ENCODE measurements around the gene PCNX2.
A peak's percentile ranks its signal among the peaks of the same experiment; 100 is the strongest.

PCNX2 gene

DNA sequence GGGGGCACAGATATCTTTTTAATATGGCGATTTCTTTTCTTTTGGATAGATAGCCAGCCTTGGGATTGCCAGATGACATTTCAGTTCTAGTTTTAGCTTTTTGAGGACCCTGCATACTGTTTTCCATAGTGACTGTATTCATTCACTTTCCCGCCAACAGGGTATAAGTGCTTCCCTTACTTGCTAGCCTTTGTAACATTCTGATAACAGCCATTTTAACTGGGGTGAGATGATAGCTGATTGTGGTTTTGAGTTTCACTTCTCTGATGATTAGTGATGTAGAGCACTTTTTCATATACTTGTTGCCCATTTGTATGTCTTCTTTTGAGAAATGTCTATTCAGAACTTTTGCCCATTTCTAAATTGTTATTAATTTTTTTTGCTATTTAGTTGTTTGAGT is 193.2 kb downstream of the PCNX2 start:
- no peak overlapping the region for H3K4me3 ChIP-seq (ENCODE audit: low read length)
- TF ChIP-seq, protein P1, sequence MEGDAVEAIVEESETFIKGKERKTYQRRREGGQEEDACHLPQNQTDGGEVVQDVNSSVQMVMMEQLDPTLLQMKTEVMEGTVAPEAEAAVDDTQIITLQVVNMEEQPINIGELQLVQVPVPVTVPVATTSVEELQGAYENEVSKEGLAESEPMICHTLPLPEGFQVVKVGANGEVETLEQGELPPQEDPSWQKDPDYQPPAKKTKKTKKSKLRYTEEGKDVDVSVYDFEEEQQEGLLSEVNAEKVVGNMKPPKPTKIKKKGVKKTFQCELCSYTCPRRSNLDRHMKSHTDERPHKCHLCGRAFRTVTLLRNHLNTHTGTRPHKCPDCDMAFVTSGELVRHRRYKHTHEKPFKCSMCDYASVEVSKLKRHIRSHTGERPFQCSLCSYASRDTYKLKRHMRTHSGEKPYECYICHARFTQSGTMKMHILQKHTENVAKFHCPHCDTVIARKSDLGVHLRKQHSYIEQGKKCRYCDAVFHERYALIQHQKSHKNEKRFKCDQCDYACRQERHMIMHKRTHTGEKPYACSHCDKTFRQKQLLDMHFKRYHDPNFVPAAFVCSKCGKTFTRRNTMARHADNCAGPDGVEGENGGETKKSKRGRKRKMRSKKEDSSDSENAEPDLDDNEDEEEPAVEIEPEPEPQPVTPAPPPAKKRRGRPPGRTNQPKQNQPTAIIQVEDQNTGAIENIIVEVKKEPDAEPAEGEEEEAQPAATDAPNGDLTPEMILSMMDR (IDR thresholded peaks at IDR 0.05; ENCODE audit: insufficient read depth, low read depth, low read length, missing control alignments), result no peak
- DNase-seq (ENCODE audit: low read depth), result no peak

DNA sequence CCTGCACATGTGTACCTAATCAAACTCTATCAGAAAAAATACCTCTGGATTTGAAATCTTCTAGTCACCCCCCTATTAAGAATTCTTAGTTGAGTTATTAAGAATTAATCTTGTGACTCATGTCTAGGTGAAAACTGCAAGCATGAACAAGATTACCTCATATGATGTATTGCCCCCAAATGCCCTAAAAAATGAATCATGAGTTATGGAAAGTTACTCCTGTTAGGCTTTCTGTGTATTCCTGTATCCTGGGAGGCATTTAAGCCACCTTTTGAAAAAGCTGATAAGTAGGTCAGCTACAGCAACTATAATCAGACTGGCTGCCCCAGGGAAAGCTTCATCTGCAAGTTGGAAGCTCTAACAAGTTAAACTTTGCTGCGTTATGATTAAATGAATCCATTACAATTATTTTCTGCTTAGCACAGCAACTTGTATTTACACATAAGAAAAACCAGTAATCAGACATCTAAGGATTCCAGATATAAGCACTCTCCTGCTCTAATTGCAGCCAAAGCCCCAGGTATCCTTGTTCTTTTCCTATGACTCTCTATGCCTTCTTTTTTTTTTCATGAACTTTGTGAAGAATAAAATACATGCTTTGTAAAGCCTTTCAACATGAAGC is 197.5 kb downstream of the PCNX2 start:
- peak; percentile 91 for DNase-seq (ENCODE audit: low read depth)
- H3K4me3 ChIP-seq (ENCODE audit: low read length), result no peak overlapping the region
- TF ChIP-seq, protein P1 (IDR thresholded peaks at IDR 0.05; ENCODE audit: insufficient read depth, low read depth, low read length, missing control alignments), result no peak

DNA sequence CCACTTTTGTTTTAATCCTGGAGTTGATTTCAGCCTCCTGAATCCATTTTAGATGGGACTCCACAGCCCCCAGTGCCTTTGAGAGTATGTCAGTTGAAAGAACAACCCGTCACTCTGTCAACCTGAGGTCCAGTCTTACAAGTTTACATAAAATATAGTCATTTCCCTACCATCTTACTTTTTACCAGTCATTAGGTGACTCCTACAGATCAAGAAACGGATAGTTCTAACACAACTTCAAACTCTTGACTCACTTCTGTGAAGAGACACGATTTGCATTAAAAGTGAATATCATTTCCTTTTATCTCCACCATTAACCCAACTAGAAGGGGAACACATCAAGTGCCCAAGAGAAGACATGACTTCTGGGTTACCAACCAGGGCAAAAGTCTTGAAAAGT is 198.0 kb downstream of the PCNX2 start:
- peak; percentile 57 for DNase-seq (ENCODE audit: low read depth)
- TF ChIP-seq, protein P1 (IDR thresholded peaks at IDR 0.05; ENCODE audit: insufficient read depth, low read depth, low read length, missing control alignments), result no peak
- H3K4me3 ChIP-seq (ENCODE audit: low read length), result no peak overlapping the region

DNA sequence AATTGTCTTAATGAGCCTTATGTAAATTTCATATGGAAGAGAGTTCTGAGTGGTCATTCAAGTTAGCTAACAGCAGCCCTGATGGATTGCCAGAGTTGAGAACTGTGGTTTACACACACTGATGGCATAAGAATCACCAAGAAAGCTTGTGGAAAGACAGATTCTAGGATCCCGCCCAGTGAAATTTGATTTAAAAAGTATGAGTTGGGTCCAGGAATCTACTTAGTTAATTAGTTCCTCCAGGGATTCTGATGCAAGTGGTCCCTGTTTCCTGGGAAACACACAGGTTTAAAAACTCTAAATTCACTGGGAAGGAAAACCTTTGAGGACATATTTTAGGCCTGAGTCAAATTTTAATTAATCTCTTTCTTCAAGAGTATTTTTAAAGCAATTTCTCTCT is 200.8 kb downstream of the PCNX2 start:
- TF ChIP-seq, protein P1 (IDR thresholded peaks at IDR 0.05; ENCODE audit: insufficient read depth, low read depth, low read length, missing control alignments), result no peak
- H3K4me3 ChIP-seq (ENCODE audit: low read length), result no peak overlapping the region
- DNase-seq (ENCODE audit: low read depth), result no peak

DNA sequence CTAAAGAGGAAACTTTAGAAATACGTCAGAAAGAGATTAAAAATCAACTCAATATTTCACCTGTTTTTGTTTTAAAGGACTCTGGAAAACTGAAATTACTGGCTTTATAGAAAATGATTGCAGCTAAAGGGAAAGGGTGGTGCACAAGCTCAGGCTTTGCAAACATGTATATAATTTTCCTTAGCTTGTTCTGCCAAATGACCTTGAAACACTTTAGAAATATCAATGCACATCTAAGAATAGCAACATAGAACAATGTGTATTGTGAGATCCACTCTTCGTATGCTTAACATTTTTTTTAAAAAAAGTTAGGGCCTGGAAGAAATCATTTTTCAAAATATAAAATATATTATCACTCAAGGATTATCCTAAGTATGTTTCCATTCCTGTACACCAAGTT is 201.3 kb downstream of the PCNX2 start:
- TF ChIP-seq, protein P1 (IDR thresholded peaks at IDR 0.05; ENCODE audit: insufficient read depth, low read depth, low read length, missing control alignments), result no peak
- H3K4me3 ChIP-seq (ENCODE audit: low read length), result no peak overlapping the region
- no peak for DNase-seq (ENCODE audit: low read depth)

DNA sequence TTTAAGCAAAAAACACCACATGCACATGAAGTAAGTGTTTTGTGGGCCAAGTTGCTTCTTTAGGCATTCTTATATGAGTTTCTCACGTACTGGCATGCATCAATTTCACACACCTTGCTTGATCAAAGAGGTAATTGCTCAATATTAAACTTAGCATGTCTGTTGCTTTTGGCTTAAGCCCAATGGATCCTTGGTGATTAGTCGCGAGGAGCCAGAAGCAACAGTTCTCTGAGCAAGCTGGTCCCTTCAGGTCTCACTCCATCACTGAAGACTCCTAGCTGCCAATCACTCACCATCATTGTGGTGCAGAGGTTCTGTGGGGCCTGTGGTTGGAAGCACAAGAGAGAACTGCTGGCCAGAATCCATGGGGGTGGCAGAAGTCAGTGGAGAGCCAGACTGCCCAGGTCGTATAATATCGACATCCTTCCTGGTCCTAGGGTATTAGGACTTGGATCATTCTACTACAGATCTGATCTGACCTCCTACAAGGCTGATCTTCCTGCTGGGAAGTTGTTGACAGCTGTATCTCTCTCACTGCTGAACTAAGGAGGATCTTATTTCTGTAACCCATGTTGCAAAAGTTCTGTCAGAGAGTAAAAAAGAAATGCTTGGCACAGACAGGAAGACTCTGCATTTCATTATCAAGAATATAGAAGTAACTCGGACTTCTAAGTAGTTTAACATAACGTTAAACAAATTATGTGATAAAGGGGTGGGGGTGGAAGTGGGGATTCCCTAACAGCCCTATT is 204.6 kb downstream of the PCNX2 start:
- no peak overlapping the region for H3K4me3 ChIP-seq (ENCODE audit: low read length)
- TF ChIP-seq, protein P1 (IDR thresholded peaks at IDR 0.05; ENCODE audit: insufficient read depth, low read depth, low read length, missing control alignments), result no peak
- peak; percentile 92 for DNase-seq (ENCODE audit: low read depth)

All from epithelial cell of esophagus (primary cell).